PFSK-1 (cell line): ENCODE measurements around the gene SLC29A2.

Source experiments
- FOXP2 ChIP-seq: optimal IDR thresholded peaks from 2 replicates; pipeline ENCODE3; 2011; ENCODE audit warnings: borderline replicate concordance, control low read depth, inconsistent platforms; ENCODE audit not compliant: insufficient read depth; ENCODE audit errors: extremely low read length, extremely low read depth
- POLR2AphosphoS5 ChIP-seq: IDR thresholded peaks from 2 replicates; pipeline ENCODE4 v1.6.1; 2012; ENCODE audit warnings: low read depth, mild to moderate bottlenecking, control low read depth, low read length, moderate library complexity
- REST ChIP-seq, 2 experiments: IDR thresholded peaks; 2 replicates each; pipeline versions ENCODE4 v1.6.1 to v1.8.0; 2011 to 2012; ENCODE audit warnings: low read depth in 2 of 2, low read length in 2 of 2, control low read depth in 1 of 2, inconsistent platforms in 1 of 2, mild to moderate bottlenecking in 1 of 2, moderate library complexity in 1 of 2; ENCODE audit not compliant: insufficient read depth in 1 of 2
- SIN3A ChIP-seq: IDR thresholded peaks from 2 replicates; pipeline ENCODE4 v1.6.1; 2012; ENCODE audit warnings: mild to moderate bottlenecking, low read length, moderate library complexity, borderline replicate concordance; ENCODE audit not compliant: insufficient read depth
- TAF1 ChIP-seq: IDR thresholded peaks from 2 replicates; pipeline ENCODE4 v1.6.1; 2012; ENCODE audit warnings: low read length, control low read depth, borderline replicate concordance; ENCODE audit not compliant: insufficient read depth

The SLC29A2 gene

DNA sequence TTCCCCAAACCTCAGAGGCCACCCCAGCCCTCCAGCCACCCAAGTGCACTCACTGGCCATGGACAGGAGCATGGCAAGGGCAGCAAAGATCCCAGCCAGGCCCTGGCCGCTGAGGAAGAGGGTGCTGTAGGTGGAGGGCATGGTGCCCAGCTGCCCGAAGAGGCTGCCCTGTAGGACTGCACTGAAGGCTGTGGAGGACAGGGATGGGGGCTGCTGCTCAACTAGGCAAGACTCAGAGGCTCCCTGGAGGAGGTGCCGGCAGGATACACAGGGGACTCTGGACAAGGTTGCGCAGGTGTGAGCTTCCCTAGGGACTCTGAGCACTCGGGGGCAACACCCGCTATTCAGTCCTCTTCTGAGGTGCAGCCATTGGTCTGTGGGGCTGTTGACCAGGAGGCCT, 3.1 kb downstream of the SLC29A2 start:
- TF ChIP-seq REST (IDR thresholded peaks at IDR 0.05; ENCODE audit: insufficient read depth in 1 of 2, low read depth in 2 of 2, low read length in 2 of 2) = no peak
- TF ChIP-seq FOXP2 = no peak
- no peak for TF ChIP-seq SIN3A
- no peak for TF ChIP-seq TAF1
- no peak for TF ChIP-seq POLR2AphosphoS5

- no peak for TF ChIP-seq FOXP2
- no peak for TF ChIP-seq TAF1
- TF ChIP-seq SIN3A = no peak
- no peak for TF ChIP-seq POLR2AphosphoS5
- no peak for TF ChIP-seq REST (IDR thresholded peaks at IDR 0.05; ENCODE audit: insufficient read depth in 1 of 2, low read depth in 2 of 2, low read length in 2 of 2)
Observed at GRCh38 chr11:66367561-66368312, 3.8 kb downstream of the SLC29A2 start.

DNA sequence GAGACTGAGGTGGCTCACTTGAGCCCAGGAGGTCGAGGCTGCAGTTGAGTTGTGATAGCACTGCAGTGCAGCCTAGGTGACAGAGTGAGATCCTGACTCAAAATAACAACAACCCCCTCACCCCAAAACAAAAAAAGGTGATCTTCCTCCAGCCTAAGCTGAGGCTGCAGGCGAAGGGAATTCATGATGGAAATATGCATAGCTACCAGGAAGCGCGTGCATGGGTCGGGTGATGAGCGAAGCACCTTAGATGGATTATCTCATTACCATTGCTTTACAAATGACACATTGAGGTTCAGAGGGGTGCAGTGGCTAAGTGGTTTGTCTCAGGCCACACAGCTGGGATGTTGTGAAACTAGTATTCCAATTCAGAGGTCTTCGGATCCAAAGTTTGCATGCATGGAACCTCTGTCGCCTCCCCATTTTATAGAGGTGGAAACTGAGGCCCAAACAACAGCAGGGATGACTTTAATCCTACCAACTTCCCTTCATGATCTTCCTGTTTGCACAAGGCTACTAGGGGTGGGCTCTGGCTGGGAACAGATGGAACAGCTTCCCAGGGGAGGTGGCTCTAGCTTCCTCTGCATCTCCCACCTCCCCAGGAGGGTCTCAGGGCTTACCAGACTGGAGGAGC, 4.6 kb downstream of the SLC29A2 start:
- TF ChIP-seq FOXP2 (no peak), POLR2AphosphoS5 (no peak; the same call in 1 of the 2 replicates), TAF1 (no peak), SIN3A (no peak), REST (IDR thresholded peaks at IDR 0.05; ENCODE audit: insufficient read depth in 1 of 2, low read depth in 2 of 2, low read length in 2 of 2) (no peak)

DNA sequence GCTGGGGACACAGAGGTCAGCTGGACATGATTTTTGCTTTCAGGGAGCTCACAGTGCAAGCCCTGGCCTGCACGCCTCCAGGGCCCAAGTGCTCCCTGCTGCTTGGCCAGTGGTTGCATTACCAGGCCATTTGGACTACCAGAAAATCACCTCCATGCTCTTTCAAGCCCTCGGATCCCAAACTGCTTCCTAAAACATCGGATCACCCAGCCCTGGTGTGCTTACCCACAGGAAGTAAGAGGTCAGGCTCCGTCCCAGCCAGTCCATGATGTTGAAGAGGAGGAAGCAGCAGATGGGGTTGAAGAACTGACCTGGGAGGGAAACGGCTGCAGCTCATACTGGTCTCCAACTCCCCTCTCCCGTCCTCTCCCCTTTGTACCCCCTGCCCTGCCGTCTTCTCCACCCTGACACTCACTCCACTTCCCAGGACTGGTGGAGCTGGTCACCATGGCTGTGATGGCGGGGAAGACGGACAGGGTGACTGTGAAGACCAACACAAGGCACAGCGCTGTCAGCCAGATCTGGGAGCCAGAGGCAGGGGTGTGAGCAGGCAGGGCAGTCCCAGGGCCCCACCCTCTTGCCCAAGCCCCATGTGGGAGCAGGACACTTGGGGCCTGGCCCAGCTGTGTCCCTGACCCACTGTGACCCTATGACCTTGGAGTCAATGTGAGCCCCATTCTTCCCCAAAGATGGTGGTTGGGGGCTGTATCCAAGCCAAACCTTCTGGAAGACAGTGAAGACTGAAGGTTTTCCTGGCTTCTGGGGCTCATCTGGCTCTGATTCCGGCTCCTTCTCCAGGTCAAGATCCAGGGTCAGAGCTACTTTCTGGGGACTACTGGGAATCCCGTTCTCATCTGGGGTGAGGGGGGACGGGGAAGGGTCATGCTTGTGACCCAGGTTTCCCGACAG, 5.6 kb downstream of the SLC29A2 start:
- TF ChIP-seq FOXP2 (no peak), POLR2AphosphoS5 (no peak), SIN3A (no peak), TAF1 (no peak), REST (IDR thresholded peaks at IDR 0.05; ENCODE audit: insufficient read depth in 1 of 2, low read depth in 2 of 2, low read length in 2 of 2) (no peak)
